ENCODE results near the gene BMP10.

The BMP10 gene

GRCh38 chr2:68865108-68865507, 6.1 kb downstream of the BMP10 start:
- no peak for TF ChIP-seq CTCF (IDR thresholded peaks at IDR 0.05; ENCODE audit: low read depth, low read length)
- no peak for TF ChIP-seq MYC (IDR thresholded peaks at IDR 0.05; ENCODE audit: low read depth, low read length)
- no peak for TF ChIP-seq POLR2A (IDR thresholded peaks at IDR 0.05; ENCODE audit: extremely low read depth, insufficient read length)
- TF ChIP-seq MAX (IDR thresholded peaks at IDR 0.05; ENCODE audit: low read depth, low read length): no peak
- H3K4me3 ChIP-seq (ENCODE audit: low read depth, low read length): no peak overlapping the region
- no peak for DNase-seq (ENCODE audit: low read depth)

- no peak for DNase-seq (ENCODE audit: low read depth)
- TF ChIP-seq POLR2A (IDR thresholded peaks at IDR 0.05; ENCODE audit: extremely low read depth, insufficient read length): no peak
- no peak for TF ChIP-seq MAX (IDR thresholded peaks at IDR 0.05; ENCODE audit: low read depth, low read length)
- no peak for TF ChIP-seq MYC (IDR thresholded peaks at IDR 0.05; ENCODE audit: low read depth, low read length)
- no peak for TF ChIP-seq CTCF (IDR thresholded peaks at IDR 0.05; ENCODE audit: low read depth, low read length)
- no peak overlapping the region for H3K4me3 ChIP-seq (ENCODE audit: low read depth, low read length)
Observed at GRCh38 chr2:68863996-68864395, 7.2 kb downstream of the BMP10 start.

DNA sequence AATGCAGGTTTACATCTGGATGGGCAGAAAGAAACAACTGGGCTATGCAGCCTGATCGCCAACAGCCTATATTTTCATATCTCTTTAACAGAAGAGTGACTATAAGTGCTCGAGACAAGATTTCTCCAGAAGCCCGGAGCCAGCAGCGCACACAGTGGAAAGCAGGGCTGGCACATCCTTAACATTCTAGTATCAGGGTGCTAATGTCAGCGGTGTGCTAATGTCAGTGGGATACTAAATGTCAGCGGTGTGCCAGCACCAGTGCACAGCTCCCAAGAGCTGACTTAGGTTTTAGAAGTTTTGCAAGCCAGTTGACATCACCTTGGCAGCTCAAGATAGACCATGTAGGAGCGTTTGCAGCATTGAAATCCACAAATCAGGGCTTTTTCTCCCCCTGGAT, 8.3 kb downstream of the BMP10 start:
- no peak for DNase-seq (ENCODE audit: low read depth)
- TF ChIP-seq MAX (IDR thresholded peaks at IDR 0.05; ENCODE audit: low read depth, low read length) (no peak), MYC (IDR thresholded peaks at IDR 0.05; ENCODE audit: low read depth, low read length) (no peak), CTCF (IDR thresholded peaks at IDR 0.05; ENCODE audit: low read depth, low read length) (no peak), POLR2A (IDR thresholded peaks at IDR 0.05; ENCODE audit: extremely low read depth, insufficient read length) (no peak)
- H3K4me3 ChIP-seq (ENCODE audit: low read depth, low read length): no peak overlapping the region

DNA sequence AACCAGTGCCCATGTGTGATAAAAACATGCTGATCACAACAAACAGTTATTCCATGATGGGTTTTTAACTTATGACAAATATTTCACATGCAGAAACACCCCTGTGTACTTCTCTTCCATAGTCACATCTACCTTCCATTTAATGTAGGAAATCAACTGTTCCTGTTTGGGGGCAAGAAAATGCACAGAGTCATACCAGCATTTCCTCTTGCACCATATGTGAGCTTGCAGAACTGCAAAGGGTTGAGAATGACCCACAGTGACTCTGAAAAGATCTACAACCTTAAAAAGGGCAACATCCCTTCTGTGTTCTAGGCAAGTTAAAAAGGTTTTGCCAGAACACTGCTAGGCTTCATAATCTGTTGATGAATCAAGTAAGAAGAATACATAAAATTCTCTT, 9.9 kb downstream of the BMP10 start:
- peak; percentile 82 for DNase-seq (ENCODE audit: low read depth)
- TF ChIP-seq CTCF (IDR thresholded peaks at IDR 0.05; ENCODE audit: low read depth, low read length): no peak
- peak; percentile 24 for TF ChIP-seq MAX (IDR thresholded peaks at IDR 0.05; ENCODE audit: low read depth, low read length)
- peak; percentile 53 for TF ChIP-seq MYC (IDR thresholded peaks at IDR 0.05; ENCODE audit: low read depth, low read length)
- no peak overlapping the region for H3K4me3 ChIP-seq (ENCODE audit: low read depth, low read length)

- DNase-seq (ENCODE audit: low read depth): no peak
- TF ChIP-seq CTCF (IDR thresholded peaks at IDR 0.05; ENCODE audit: low read depth, low read length) (no peak), MAX (IDR thresholded peaks at IDR 0.05; ENCODE audit: low read depth, low read length) (no peak), MYC (IDR thresholded peaks at IDR 0.05; ENCODE audit: low read depth, low read length) (no peak), POLR2A (IDR thresholded peaks at IDR 0.05; ENCODE audit: extremely low read depth, insufficient read length) (no peak)
- no peak overlapping the region for H3K4me3 ChIP-seq (ENCODE audit: low read depth, low read length)
Observed at GRCh38 chr2:68860111-68860510, 11.1 kb downstream of the BMP10 start.

Data from NB4 (cell line).